Stimulated activated CD8-positive, alpha-beta memory T cell treated with anti-CD3 and anti-CD28 coated beads, Interleukin-15, amount 100 ng/mL, for 24 hours (primary cell): ENCODE results near the gene PROX1.

ENCODE experiments used
- DNase-seq: peaks from one replicate; pipeline ENCODE4 v3.0.0-alpha.2; 2020; ENCODE audit warnings: low read depth

The PROX1 gene

GRCh38 chr1:214022229-214022791 lies 34.5 kb downstream of the PROX1 start:
- no peak for DNase-seq

- no peak for DNase-seq
These were observed 35.1 kb downstream of the PROX1 start for GRCh38 chr1:214022810-214023425.

- DNase-seq, result no peak
These were observed 39.2 kb downstream of the PROX1 start for GRCh38 chr1:214026985-214027384.

GRCh38 chr1:214027498-214027897 lies 39.7 kb downstream of the PROX1 start:
- no peak for DNase-seq

GRCh38 chr1:214028095-214028494 lies 40.3 kb downstream of the PROX1 start:
- DNase-seq, result no peak

GRCh38 chr1:214028649-214029406 lies 41.1 kb downstream of the PROX1 start:
- no peak for DNase-seq

- no peak for DNase-seq
These were observed 42.0 kb downstream of the PROX1 start for GRCh38 chr1:214029796-214030195.

GRCh38 chr1:214031267-214031650 lies 43.5 kb downstream of the PROX1 start:
- no peak for DNase-seq

- DNase-seq, result no peak
These were observed 49.7 kb downstream of the PROX1 start for GRCh38 chr1:214037468-214037867.

GRCh38 chr1:214039394-214040018 lies 51.7 kb downstream of the PROX1 start:
- DNase-seq, result no peak

GRCh38 chr1:214043167-214043566 lies 55.4 kb downstream of the PROX1 start:
- DNase-seq, result no peak

- DNase-seq, result no peak
These were observed 56.9 kb downstream of the PROX1 start for GRCh38 chr1:214044438-214045214.

GRCh38 chr1:214050513-214051401 lies 63.0 kb downstream of the PROX1 start:
- DNase-seq, result no peak

GRCh38 chr1:214051786-214052185 lies 64.0 kb downstream of the PROX1 start:
- DNase-seq, result no peak

- DNase-seq, result no peak
These were observed 70.3 kb downstream of the PROX1 start for GRCh38 chr1:214058076-214058475.

GRCh38 chr1:214066190-214066589 lies 78.4 kb downstream of the PROX1 start:
- DNase-seq, result no peak

GRCh38 chr1:214066936-214067335 lies 79.2 kb downstream of the PROX1 start:
- no peak for DNase-seq

- no peak for DNase-seq
These were observed 79.6 kb downstream of the PROX1 start for GRCh38 chr1:214067397-214067796.

- DNase-seq, result no peak
These were observed 80.3 kb downstream of the PROX1 start for GRCh38 chr1:214067853-214068703.

GRCh38 chr1:214068979-214069378 lies 81.2 kb downstream of the PROX1 start:
- DNase-seq, result no peak
